Measurements from ENCODE around the gene RNPEPL1. TPM values are rescaled to one million over a fixed set of nuclear protein-coding genes. Genes with fewer than 3 reads are reported as not detected.

The RNPEPL1 gene
- total RNA-seq, 1 experiment from 2014 or later: 25.8 TPM

DNA sequence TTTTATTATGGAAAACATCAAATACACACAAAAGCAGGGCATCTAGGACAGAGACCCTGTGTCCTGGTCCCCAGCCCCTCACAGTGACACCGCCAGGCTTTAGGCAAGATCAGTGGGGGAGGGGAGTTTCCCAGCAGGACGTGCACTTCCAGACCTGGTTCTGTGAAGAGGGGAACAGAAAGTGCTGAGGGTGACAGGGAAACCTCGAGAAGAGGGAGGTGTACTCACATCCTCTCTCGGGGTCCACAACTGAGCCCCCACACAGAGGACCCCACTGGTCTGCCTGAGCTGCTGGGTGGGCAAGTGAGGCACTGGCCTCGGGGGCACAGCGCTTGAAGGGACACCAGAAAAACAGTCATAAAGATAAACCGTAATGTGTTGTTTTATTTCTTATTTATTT is 52.6 kb downstream of the RNPEPL1 start:
- BruUV-seq (replicated peaks): no TSS peak
- H4K20me1 ChIP-seq (ENCODE audit: low read length): no peaks in the 10 kb centered on the region
- no peaks in the 10 kb centered on the region for H3K27me3 ChIP-seq (ENCODE audit: low read length)
- DNase-seq (no peak), ATAC-seq (no peak)
- no peaks in the 10 kb centered on the region for H3K4me1 ChIP-seq (ENCODE audit: insufficient read depth, low read length)
- no peaks in the 10 kb centered on the region for H3F3A ChIP-seq (ENCODE audit: low read length, unreplicated experiment)
- no peak overlapping the region for H3K4me3 ChIP-seq (ENCODE audit: low read length)
- CTCF ChIA-PET: no interaction called here
- H3K9me3 ChIP-seq (ENCODE audit: low read length): no peaks in the 10 kb centered on the region
- TF ChIP-seq EZH2phosphoT487 (IDR thresholded peaks at IDR 0.05; ENCODE audit: borderline replicate concordance, low read length) (no peak), EZH2 (IDR thresholded peaks at IDR 0.05; ENCODE audit: low read length, unreplicated experiment) (no peak)
- TF ChIP-seq, protein P1, sequence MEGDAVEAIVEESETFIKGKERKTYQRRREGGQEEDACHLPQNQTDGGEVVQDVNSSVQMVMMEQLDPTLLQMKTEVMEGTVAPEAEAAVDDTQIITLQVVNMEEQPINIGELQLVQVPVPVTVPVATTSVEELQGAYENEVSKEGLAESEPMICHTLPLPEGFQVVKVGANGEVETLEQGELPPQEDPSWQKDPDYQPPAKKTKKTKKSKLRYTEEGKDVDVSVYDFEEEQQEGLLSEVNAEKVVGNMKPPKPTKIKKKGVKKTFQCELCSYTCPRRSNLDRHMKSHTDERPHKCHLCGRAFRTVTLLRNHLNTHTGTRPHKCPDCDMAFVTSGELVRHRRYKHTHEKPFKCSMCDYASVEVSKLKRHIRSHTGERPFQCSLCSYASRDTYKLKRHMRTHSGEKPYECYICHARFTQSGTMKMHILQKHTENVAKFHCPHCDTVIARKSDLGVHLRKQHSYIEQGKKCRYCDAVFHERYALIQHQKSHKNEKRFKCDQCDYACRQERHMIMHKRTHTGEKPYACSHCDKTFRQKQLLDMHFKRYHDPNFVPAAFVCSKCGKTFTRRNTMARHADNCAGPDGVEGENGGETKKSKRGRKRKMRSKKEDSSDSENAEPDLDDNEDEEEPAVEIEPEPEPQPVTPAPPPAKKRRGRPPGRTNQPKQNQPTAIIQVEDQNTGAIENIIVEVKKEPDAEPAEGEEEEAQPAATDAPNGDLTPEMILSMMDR (conservative IDR thresholded peaks at IDR 0.05; ENCODE audit: low read depth, low read length): no peak
- POLR2A ChIA-PET (ENCODE audit: unreplicated experiment): no interaction called here
- no peaks in the 10 kb centered on the region for H3K36me3 ChIP-seq (ENCODE audit: low read depth, low read length)
- no peaks in the 10 kb centered on the region for H3K79me2 ChIP-seq (ENCODE audit: low read length)
- intact Hi-C loops (cut with micrococcal nuclease): no loop called here
- H3K4me2 ChIP-seq (ENCODE audit: low read length): no peak overlapping the region
- H3K9me2 ChIP-seq (replicated peaks; ENCODE audit: low read length): no peaks in the 10 kb centered on the region
- no peak overlapping the region for H3K27ac ChIP-seq (ENCODE audit: low read length)
- H2AFZ ChIP-seq (ENCODE audit: low read length): no peak overlapping the region
- H3K9ac ChIP-seq (ENCODE audit: low read length): no peak overlapping the region

DNA sequence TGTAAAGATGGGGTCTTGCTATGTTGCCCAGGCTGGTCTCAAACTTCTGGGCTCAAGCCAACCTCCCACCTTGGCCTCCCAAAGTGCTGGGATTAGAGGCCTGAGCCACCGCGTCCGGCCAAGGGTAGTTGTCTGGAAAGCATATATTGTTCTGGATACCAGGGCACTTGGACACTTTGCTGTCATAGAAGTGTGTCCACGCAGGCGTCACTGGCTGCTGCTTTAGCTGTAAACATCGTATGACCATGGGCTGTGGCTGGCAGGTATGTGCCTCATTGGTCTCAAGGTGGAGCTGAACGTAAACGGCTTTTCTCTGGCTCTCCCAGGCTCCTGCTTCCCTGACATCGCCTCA is 53.8 kb downstream of the RNPEPL1 start:
- H3K27me3 ChIP-seq (ENCODE audit: low read length): no peaks in the 10 kb centered on the region
- TF ChIP-seq, protein P1 (conservative IDR thresholded peaks at IDR 0.05; ENCODE audit: low read depth, low read length): no peak
- TF ChIP-seq EZH2 (IDR thresholded peaks at IDR 0.05; ENCODE audit: low read length, unreplicated experiment) (no peak), EZH2phosphoT487 (IDR thresholded peaks at IDR 0.05; ENCODE audit: borderline replicate concordance, low read length) (no peak)
- H3K9me3 ChIP-seq (ENCODE audit: low read length): no peaks in the 10 kb centered on the region
- H3K36me3 ChIP-seq (ENCODE audit: low read depth, low read length): no peaks in the 10 kb centered on the region
- no peak overlapping the region for H3K9ac ChIP-seq (ENCODE audit: low read length)
- H3F3A ChIP-seq (ENCODE audit: low read length, unreplicated experiment): no peaks in the 10 kb centered on the region
- no peak overlapping the region for H2AFZ ChIP-seq (ENCODE audit: low read length)
- DNase-seq (no peak), ATAC-seq (no peak)
- POLR2A ChIA-PET (ENCODE audit: unreplicated experiment): no interaction called here
- H3K4me1 ChIP-seq (ENCODE audit: insufficient read depth, low read length): no peaks in the 10 kb centered on the region
- H3K79me2 ChIP-seq (ENCODE audit: low read length): no peaks in the 10 kb centered on the region
- no peaks in the 10 kb centered on the region for H3K9me2 ChIP-seq (replicated peaks; ENCODE audit: low read length)
- H3K4me3 ChIP-seq (ENCODE audit: low read length): no peak overlapping the region
- H3K4me2 ChIP-seq (ENCODE audit: low read length): no peak overlapping the region
- BruUV-seq (replicated peaks): no TSS peak
- intact Hi-C loops (cut with micrococcal nuclease): no loop called here
- H3K27ac ChIP-seq (ENCODE audit: low read length): no peak overlapping the region
- CTCF ChIA-PET: no interaction called here
- no peaks in the 10 kb centered on the region for H4K20me1 ChIP-seq (ENCODE audit: low read length)

DNA sequence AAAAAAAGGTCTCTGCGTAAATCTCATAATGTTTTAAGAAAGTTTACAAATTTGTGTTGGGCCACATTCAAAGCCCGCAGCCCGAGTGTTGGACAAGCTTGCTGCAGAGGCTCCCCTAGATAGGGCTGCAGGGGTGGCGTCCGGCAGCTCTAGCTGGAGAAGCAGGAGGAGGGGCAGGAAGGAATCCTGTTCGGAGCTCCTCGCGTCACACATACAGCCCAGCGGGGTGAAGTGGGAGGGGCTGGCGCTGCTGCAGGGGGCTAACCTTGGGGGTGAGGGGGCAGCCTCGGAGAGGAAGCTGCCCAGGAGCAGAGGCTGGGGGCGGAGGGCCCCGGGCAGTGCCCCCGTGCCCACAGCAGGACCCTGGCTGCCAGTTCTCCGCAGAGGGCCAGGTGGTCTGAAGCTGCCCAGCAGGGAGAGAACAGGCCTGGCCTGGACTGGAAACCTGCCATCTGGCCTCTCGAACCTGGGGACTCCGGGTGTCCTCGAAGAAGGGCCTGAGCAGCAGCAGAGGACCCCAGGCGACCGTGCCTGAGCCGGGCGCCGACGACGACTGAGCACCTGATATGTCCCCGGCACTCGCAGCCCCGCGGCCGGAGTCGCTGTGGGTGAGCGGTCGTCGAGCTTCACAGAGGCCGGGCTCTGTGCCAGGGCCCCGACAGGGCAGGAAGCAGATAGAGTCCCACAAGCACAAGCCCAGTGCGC is 54.4 kb downstream of the RNPEPL1 start:
- Histone ChIP-seq H3K9me3 (ENCODE audit: low read length) (no peaks in the 10 kb centered on the region), H3K4me3 (ENCODE audit: low read length) (no peak overlapping the region), H3K36me3 (ENCODE audit: low read depth, low read length) (no peaks in the 10 kb centered on the region), H3K9ac (ENCODE audit: low read length) (no peak overlapping the region), H3K79me2 (ENCODE audit: low read length) (no peaks in the 10 kb centered on the region), H3F3A (ENCODE audit: low read length, unreplicated experiment) (no peaks in the 10 kb centered on the region), H4K20me1 (ENCODE audit: low read length) (no peaks in the 10 kb centered on the region), H3K9me2 (replicated peaks; ENCODE audit: low read length) (no peaks in the 10 kb centered on the region), H3K27ac (ENCODE audit: low read length) (no peak overlapping the region), H2AFZ (ENCODE audit: low read length) (no peak overlapping the region), H3K27me3 (ENCODE audit: low read length) (no peaks in the 10 kb centered on the region), H3K4me1 (ENCODE audit: insufficient read depth, low read length) (no peaks in the 10 kb centered on the region), H3K4me2 (ENCODE audit: low read length) (no peak overlapping the region)
- intact Hi-C loops (cut with micrococcal nuclease): no loop called here
- ChIA-PET CTCF (no interaction called here), POLR2A (ENCODE audit: unreplicated experiment) (no interaction called here)
- no TSS peak for BruUV-seq (replicated peaks)
- no peak for ATAC-seq
- DNase-seq: no peak
- TF ChIP-seq EZH2phosphoT487 (IDR thresholded peaks at IDR 0.05; ENCODE audit: borderline replicate concordance, low read length): no peak
- TF ChIP-seq, protein P1 (conservative IDR thresholded peaks at IDR 0.05; ENCODE audit: low read depth, low read length): no peak
- TF ChIP-seq EZH2 (IDR thresholded peaks at IDR 0.05; ENCODE audit: low read length, unreplicated experiment): no peak

Measured in PC-3 (cell line).